ENCODE data around the gene TSEN54.

Gene TSEN54

DNA sequence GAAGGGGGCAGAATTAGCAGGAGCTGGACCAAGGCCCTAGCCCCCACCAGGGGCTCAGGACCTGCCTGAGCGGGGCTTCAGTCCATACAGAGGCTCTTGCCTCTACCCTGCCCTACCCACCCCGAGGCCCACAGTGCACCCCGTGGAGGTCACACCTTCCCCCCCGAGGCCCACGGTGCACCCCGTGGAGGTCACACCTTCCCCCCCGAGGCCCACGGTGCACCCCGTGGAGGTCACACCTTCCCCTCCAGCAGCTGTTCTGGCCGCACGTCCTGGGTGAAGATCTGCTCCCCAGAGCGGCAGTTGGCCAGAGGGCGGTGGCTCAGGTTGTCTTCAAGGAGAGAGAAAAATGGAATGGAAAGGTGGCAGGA, 12.4 kb upstream of the TSEN54 start:
- no peak for DNase-seq (ENCODE audit: low read depth)

- DNase-seq (ENCODE audit: low read depth), result peak; percentile 11
Observed at GRCh38 chr17:75504347-75505151, 11.8 kb upstream of the TSEN54 start.

- no peak for DNase-seq (ENCODE audit: low read depth)
Observed at GRCh38 chr17:75505152-75505409, 11.2 kb upstream of the TSEN54 start.

DNA sequence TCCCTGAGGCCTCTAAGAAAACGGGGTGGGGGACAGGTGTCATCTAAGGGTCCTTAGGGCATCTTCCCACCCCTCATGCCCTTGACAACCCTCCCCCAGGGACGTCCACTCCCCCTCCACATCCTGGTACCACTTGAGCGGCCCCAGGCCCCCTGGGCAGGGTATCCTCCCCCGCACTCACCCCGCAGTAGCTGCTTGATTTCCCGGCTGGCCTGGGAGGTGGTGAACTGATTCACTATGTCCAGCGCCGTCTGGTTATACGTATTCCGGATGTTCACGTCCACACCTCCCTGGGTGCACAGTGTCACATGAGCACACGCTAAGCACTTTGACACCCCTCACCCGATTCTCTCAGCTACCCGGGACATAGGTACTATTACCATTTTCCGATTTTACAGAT, 10.7 kb upstream of the TSEN54 start:
- no peak for DNase-seq (ENCODE audit: low read depth)

GRCh38 chr17:75506134-75506533, 10.2 kb upstream of the TSEN54 start:
- no peak for DNase-seq (ENCODE audit: low read depth)

DNA sequence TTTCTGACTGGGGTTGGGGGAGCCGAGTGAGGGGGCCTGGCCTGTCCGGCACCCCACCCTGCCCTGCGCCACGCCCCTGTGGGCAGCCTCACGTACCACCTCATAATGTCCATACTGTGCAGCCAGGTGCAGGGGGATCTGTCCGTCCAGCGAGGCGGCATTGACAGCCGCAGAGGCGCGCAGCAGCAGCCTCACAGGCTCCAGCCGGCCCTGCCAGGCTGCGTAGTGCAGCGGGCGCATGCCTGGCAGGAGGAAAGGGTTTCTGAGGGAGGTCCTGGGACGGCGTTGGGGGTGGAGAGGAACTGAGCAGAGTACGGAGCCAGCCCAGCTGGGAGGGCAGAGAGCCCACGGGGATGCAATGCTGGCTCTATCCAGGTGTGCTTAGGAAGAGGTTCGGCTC, 9.4 kb upstream of the TSEN54 start:
- DNase-seq (ENCODE audit: low read depth), result no peak

DNA sequence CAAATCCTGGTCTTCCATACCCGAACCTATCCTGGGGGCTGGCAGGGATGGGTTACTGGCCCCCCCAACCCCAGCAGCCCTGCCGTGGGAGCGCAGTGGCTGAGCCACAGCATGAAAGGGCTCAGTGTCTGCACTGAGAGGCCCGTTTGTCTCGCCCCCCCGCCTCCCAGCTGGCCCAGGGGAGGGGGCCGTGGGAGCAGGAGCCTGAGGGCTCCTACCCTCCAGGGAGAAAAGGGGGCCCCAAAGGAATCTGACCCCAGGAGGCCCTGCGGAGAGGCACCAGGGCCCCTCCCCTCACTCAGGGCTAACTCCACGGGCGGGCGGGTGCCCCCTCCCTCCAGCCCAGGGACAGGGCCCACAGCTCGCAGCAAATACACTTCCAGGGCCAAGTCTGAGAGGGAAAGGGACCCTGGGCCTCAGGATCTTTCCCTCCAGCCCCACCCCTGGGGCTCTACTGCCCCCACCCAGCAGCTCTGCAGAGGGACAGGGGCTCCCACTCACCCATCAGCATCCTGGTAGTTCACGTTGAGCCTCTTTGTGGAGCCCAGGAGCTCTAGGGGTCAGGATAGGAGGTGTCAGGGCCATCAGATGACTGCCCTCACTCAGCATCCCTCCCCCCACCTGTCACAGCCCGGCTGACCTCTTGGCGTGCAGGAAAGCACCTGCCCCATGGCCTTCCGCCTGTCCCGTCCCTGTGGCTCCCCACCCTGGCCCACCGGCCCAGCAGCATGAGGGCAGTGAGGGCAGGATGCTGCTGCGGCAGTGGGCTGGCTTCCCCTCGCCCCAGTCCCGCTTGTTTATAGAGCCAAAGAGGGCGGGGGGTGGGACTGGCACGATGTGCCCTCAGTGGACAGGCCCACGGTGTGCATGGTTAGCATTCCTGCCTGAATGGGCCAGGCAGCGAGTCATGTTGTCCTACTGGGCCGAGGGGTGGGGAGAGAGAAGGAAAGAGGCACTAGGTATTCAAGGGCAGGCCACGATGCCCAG, 8.3 kb upstream of the TSEN54 start:
- DNase-seq (ENCODE audit: low read depth), result no peak

GRCh38 chr17:75508931-75509361, 7.4 kb upstream of the TSEN54 start:
- DNase-seq (ENCODE audit: low read depth), result no peak

DNA sequence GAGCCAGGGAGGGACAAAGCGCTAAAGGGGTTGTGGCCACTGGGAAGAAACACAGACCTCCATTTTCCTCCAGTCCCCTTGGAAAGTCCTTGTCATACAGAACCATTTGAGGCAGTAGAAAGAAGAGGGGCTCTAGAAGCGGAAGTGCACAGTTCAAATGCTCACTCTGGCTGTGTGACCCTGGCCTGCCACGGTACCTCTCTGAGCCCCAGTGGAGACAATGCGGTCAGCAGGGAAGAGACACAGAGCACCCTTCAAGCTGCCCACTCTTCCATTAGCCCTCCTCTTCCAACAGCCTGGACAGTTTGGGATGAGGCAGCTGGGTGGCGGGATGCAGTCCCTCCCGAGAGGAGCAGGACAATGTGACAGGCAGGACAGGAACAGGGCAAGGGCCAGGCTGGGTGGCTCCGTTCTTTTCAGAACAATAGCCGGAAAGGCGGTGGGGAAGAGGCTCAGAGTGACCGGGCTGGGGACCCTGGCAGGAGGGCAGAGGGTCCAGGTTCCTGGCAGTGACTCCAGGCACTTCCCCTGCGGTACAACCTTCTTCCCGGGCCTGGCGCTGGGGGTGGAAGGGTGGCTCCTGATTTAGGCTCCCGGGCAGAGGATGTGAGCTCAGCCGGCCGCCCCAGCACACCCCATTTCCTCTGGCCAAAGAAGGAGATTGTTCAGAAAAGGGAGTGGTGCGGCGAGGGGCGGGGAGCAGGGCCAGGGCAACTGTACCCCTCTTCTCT, 6.6 kb upstream of the TSEN54 start:
- no peak for DNase-seq (ENCODE audit: low read depth)

- no peak for DNase-seq (ENCODE audit: low read depth)
Observed at GRCh38 chr17:75511270-75511609, 5.1 kb upstream of the TSEN54 start.

GRCh38 chr17:75511610-75512575, 4.4 kb upstream of the TSEN54 start:
- no peak for DNase-seq (ENCODE audit: low read depth)

DNA sequence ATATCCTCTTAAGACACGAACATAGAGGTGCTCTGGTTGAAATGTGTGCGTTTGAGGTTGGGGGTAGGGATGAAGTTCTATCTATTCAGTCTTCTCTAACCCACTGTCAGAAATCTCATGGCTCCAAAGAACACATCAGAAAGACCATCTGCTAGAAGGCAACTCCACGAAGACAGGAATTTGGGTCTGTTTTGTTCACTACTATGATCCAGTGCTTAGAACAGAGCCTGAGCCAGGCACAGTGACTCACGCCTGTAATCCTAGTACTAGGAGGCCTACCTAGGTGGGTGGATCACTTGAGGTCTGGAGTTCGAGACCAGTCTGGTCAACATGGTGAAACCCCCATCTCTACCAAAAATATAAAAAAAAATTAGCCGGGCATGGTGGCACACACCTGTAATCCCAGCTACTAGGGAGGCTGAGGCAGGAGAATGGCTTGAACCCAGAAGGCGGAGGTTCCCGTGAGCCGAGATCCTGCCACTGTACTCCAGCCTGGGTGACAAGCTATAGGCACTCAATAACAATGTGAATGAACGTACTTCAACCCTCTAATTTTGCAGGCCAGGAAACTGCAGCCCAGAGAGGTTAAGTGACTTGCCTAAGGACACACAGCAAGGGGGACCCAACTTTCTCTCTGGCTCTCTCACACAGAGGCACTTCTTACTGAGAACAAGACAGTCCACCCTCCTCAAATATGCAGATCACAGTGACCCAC, 3.2 kb upstream of the TSEN54 start:
- DNase-seq (ENCODE audit: low read depth), result no peak

- no peak for DNase-seq (ENCODE audit: low read depth)
Observed at GRCh38 chr17:75513641-75514000, 2.7 kb upstream of the TSEN54 start.

DNA sequence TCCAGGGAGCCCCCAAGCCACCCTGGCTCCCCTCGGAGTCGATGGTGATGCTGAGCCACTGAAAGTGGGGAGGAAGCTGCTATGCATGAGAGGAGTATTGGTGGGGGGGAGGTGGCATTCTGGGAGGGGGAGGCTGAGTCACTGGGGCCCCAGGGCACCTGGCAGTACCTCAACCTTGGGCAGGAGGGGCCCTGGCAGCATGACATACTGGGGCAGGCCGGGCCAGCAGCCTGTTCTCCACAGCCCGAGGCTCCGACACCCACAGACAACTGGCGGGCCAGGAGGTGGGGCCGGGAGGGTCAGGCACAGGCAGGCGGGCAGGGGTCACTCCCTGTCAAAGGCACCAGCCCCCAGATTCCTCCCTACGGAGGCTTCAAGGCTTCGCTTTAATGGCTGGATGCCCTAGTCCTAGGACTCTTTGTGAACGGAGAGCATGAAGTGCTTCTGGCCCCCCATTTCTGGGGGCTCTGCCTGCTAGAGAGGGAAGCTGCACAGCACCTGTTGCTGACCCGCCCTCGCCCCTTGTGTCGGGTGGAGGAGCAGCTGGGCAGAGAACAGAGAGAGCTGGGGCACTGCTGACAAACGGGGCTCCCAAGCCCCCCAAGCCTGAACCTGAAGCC, 1.9 kb upstream of the TSEN54 start:
- DNase-seq (ENCODE audit: low read depth), result no peak

GRCh38 chr17:75514919-75515495, 1.3 kb upstream of the TSEN54 start:
- DNase-seq (ENCODE audit: low read depth), result no peak

DNA sequence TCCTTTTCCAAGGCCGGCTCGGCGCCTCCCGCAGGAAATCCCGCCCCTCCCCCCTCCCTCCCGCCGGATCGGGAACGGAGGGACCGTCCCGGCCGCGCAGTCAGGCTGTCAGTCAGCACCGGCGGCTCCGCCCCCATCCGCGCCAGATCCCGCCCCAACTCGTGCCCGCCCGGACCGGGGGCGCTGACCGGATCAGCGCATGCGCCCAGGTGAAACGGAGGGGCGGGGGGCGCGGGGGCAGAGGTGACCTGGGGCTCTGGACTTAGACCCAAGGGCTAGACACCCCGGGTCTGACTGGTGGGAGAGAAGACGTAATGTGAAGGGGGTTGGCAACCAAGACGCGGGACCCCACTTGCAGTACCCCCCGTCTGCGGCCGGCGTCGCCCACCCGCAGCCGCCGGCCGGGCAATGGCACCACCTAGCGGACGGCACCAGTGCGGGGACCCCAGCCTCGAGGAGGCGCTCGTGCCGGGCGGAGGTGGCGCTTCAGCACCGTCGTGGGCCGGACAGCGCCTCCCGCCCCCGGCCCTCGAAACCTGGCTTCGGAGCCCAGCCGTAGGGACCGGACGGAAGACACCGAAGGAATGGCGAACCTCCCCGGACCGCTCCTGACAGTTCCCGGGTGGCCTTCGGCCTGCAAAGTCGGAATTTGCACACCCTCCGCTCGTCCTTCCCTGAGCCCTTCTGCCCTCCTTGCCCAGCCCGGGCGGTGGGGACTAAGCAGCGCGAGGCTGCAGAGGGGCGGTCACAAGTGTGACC, 653 bp upstream of the TSEN54 start, which contains the start of gene CASKIN2:
Gene CASKIN2 (minus strand): TSS at position 42 of the 759 bp plus-strand sequence. CDS start 1,733 bp downstream, outside the sequence.
- DNase-seq (ENCODE audit: low read depth), result peak; percentile 51

DNA sequence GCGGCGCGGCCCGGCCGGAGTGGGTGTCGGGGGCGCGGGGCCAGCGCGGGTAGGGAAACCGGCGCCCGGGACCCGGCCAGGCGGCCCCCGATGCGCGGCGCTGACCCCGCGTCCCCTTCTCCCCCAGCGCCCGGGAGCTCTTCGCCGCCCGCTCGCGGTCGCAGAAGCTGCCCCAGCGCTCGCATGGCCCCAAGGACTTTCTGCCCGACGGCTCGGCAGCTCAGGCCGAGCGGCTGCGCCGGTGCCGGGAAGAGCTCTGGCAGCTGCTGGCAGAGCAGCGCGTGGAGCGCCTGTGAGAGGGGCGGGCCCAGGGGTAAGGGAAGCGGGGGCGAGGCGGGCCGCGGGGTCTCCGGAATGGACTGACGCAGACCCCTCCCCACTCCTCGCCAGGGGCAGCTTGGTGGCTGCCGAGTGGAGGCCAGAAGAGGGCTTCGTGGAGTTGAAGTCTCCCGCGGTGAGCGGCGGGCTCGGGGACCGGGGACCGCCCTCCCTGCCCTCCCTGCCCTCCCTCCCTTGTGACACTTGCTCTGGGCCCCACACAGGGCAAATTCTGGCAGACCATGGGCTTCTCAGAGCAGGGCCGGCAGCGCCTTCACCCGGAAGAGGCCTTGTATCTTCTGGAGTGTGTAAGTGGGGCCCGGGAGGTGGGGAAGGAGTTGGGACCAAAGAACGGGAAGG, 430 bp downstream of the TSEN54 start:
- peak; percentile 3 for DNase-seq (ENCODE audit: low read depth)

- DNase-seq (ENCODE audit: low read depth), result no peak
Observed at GRCh38 chr17:75517297-75517865, 1.1 kb downstream of the TSEN54 start.

Data from activated T-helper 1 cell treated with Interleukin-2 at 50 U/mL for 16 hours (primary cell).